SK-N-MC (cell line): Measurements from ENCODE around the gene TEKT5.

Experiments used
- EZH2 ChIP-seq: fragments of 200-600 bp; sonication (generic); IDR thresholded peaks from one replicate; pipeline ENCODE4 v1.6.1; 2017; ENCODE audit warnings: antibody characterized with exemption
- POLR2AphosphoS5 ChIP-seq: IDR thresholded peaks from 2 replicates; pipeline ENCODE4 v1.6.1; 2012; ENCODE audit warnings: mild to moderate bottlenecking, low read depth, low read length, borderline replicate concordance

DNA sequence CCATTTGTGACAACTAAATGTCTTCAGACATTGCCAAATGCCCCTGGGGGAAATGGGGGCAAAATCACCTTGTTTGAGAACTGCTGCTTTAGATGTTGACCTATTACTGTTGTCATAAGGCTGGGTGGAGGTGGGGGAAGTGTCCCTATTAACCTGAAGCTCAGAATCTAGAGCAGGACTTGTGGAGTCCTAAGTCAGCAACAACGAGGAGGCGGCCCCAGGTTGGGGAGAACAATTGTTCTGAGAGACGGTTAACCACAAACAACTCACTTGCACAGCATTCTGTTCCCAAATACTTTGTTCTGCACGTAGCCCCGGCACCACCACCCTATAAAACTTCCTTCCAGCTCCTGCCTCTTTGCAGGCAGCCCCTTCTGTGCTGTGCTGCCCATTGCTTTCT, 32.5 kb downstream of the TEKT5 start:
- TF ChIP-seq EZH2 (no peak), POLR2AphosphoS5 (no peak)
